WTC11 (cell line): Measurements from ENCODE around the gene SMAD7.

Experiments used
- ESRRA ChIP-seq: sonication (generic); formaldehyde crosslinking; IDR thresholded peaks from 2 replicates; pipeline ENCODE4 v1.8.1; 2022; ENCODE audit warnings: mild to moderate bottlenecking, missing genetic modification reagents, borderline replicate concordance
- NFYB ChIP-seq: sonication (generic); formaldehyde crosslinking; conservative IDR thresholded peaks from 2 replicates; pipeline ENCODE4 v1.8.0; 2022; ENCODE audit warnings: low read depth, missing genetic modification reagents
- TEAD4 ChIP-seq: sonication (generic); formaldehyde crosslinking; IDR thresholded peaks from 2 replicates; pipeline ENCODE4 v1.8.0; 2022; ENCODE audit warnings: mild to moderate bottlenecking, missing genetic modification reagents
- ZNF121 ChIP-seq: sonication (generic); formaldehyde crosslinking; IDR thresholded peaks from 2 replicates; pipeline ENCODE4 v1.8.0; 2023; ENCODE audit warnings: missing genetic modification reagents
- TF ChIP-seq, protein P1 (sequence below): fragments of 200-600 bp; IDR thresholded peaks from 2 replicates; pipeline ENCODE4 v1.8.0; 2022; ENCODE audit warnings: antibody characterized with exemption

DNA sequence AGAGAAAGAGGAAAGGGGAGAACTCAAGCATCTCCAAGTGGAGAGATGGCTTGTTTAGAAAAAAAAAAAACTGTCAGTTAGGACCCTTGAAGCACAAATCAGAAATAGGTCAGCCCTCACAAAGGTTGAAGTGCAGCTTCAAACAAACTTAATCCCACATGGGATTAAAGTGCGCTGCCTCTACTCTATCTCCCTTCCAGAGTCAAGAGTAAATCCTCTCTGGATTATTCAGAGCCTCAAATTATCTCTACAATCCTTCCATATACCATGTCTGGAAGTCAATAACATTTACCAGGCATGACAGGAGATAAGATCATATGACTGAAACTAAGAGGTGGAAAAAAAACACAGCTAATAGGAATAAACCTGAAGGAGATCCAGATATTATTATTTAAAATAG is 69.8 kb downstream of the SMAD7 start:
- no peak for TF ChIP-seq TEAD4 (CRISPR knock-in tag)
- no peak for TF ChIP-seq NFYB (CRISPR knock-in tag)
- TF ChIP-seq ZNF121 (CRISPR knock-in tag): no peak
- TF ChIP-seq, protein P1, sequence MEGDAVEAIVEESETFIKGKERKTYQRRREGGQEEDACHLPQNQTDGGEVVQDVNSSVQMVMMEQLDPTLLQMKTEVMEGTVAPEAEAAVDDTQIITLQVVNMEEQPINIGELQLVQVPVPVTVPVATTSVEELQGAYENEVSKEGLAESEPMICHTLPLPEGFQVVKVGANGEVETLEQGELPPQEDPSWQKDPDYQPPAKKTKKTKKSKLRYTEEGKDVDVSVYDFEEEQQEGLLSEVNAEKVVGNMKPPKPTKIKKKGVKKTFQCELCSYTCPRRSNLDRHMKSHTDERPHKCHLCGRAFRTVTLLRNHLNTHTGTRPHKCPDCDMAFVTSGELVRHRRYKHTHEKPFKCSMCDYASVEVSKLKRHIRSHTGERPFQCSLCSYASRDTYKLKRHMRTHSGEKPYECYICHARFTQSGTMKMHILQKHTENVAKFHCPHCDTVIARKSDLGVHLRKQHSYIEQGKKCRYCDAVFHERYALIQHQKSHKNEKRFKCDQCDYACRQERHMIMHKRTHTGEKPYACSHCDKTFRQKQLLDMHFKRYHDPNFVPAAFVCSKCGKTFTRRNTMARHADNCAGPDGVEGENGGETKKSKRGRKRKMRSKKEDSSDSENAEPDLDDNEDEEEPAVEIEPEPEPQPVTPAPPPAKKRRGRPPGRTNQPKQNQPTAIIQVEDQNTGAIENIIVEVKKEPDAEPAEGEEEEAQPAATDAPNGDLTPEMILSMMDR: no peak
- TF ChIP-seq ESRRA: no peak
